HG03108 (cell line): ENCODE measurements around the gene TLE2.
"Not testable (repeated sequence)": the region's sequence is repeated elsewhere in the genome, so short reads cannot be mapped to it uniquely, and the experiment has no call there.

Experiments used
- ATAC-seq: cut with Tn5 transposase; IDR thresholded peaks from one replicate; pipeline ENCODE4 v1.9.1; 2021; ENCODE audit warnings: moderate library complexity; ENCODE audit not compliant: unreplicated experiment

Gene TLE2

GRCh38 chr19:3056417-3057088, 27.5 kb upstream of the TLE2 start:
- ATAC-seq = no peak

- ATAC-seq = no peak
Measured at GRCh38 chr19:3055741-3056416, 26.8 kb upstream of the TLE2 start.

- no peak for ATAC-seq
Measured at GRCh38 chr19:3054972-3055740, 26.1 kb upstream of the TLE2 start.

GRCh38 chr19:3054265-3054971, 25.3 kb upstream of the TLE2 start:
- no peak for ATAC-seq

- ATAC-seq = no peak
Measured at GRCh38 chr19:3053780-3054179, 24.7 kb upstream of the TLE2 start.

- ATAC-seq = no peak
Measured at GRCh38 chr19:3053218-3053621, 24.1 kb upstream of the TLE2 start.

- not testable (repeated sequence) for ATAC-seq
Measured at GRCh38 chr19:3050016-3050415, 20.9 kb upstream of the TLE2 start.

- no peak for ATAC-seq
Measured at GRCh38 chr19:3049089-3049488, 20.0 kb upstream of the TLE2 start.

- ATAC-seq = no peak
Measured at GRCh38 chr19:3048190-3048533, 19.1 kb upstream of the TLE2 start.

GRCh38 chr19:3047496-3048189, 18.6 kb upstream of the TLE2 start:
- no peak for ATAC-seq

GRCh38 chr19:3046698-3047495, 17.8 kb upstream of the TLE2 start:
- ATAC-seq = no peak

GRCh38 chr19:3045885-3046697, 17.0 kb upstream of the TLE2 start:
- ATAC-seq = no peak

GRCh38 chr19:3045191-3045590, 16.1 kb upstream of the TLE2 start:
- ATAC-seq = no peak

GRCh38 chr19:3042621-3043267, 13.7 kb upstream of the TLE2 start:
- ATAC-seq = no peak

GRCh38 chr19:3041761-3042620, 12.9 kb upstream of the TLE2 start:
- no peak for ATAC-seq

GRCh38 chr19:3041327-3041726, 12.2 kb upstream of the TLE2 start:
- no peak for ATAC-seq

- no peak for ATAC-seq
Measured at GRCh38 chr19:3039641-3040077, 10.6 kb upstream of the TLE2 start.

GRCh38 chr19:3039125-3039524, 10.0 kb upstream of the TLE2 start:
- ATAC-seq = no peak
